Sciatic nerve (tissue), 2 donors: ENCODE measurements around the gene DOK6. TPM values are rescaled to one million over a fixed set of nuclear protein-coding genes. Genes with fewer than 3 reads are reported as not detected.

Experiments
- ATAC-seq: fragments of 200-7000 bp; cut with Tn5 transposase; one replicate; pipeline ENCODE4 v1.9.1; 2020; ENCODE audit warnings: mild to moderate bottlenecking, moderate library complexity
- DNase-seq: peaks from one replicate; pipeline ENCODE4 v3.0.0-alpha.2; 2020; ENCODE audit warnings: low spot score
- intact Hi-C: fragments of 100-400 bp; cut with DNase I; formaldehyde crosslinking; loops from one replicate; pipeline ENCODE4 v1.14.2; 2022
- total RNA-seq: library from RNA; stranded (reverse); fragmentation: NEBNext Ultra II Directional; extraction: Animal tissue kit (Norgen Biotek cat#: 25700); gene quantifications from one replicate; pipeline ENCODE4 v1.2.1, GENCODE V29; 2021
- donor health status: DM: no; HTN: no; CAD: no.
- donor health status: DM: no; HTN: no; CAD: no.

Gene DOK6
- total RNA-seq, 1 donor from 2014 or later = 14.1 TPM

- DNase-seq (no peak), ATAC-seq (no peak)
- intact Hi-C loops = no loop called here
Observed at GRCh38 chr18:69717586-69717985, 316.9 kb downstream of the DOK6 start.

GRCh38 chr18:69718912-69719547 lies 318.3 kb downstream of the DOK6 start:
- DNase-seq (no peak), ATAC-seq (no peak)
- intact Hi-C loops = no loop called here

GRCh38 chr18:69720422-69720821 lies 319.7 kb downstream of the DOK6 start:
- intact Hi-C loops = no loop called here
- ATAC-seq (no peak), DNase-seq (no peak)

- DNase-seq (no peak), ATAC-seq (no peak)
- intact Hi-C loops = no loop called here
Observed at GRCh38 chr18:69723434-69723833, 322.7 kb downstream of the DOK6 start.

DNA sequence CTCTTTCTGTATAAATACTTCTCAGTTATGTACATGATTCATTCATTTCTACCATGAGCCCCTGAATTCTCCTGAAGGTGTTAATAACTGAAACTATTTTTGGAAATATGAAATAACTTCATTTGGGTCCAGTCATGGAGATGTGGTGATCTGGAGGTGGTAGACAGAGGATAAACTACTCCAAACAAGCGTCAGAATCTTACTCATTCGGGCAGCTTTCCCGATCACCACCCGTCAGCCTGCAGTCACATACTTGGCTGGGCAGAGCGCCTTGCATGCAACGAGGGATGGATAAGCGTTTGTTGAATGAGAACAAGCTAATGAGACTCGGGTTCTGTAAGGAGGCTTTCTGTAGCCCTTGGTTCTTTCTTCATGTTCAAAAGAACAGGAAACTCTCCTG lies 324.3 kb downstream of the DOK6 start:
- ATAC-seq (no peak), DNase-seq (no peak)
- intact Hi-C loops = no loop called here

GRCh38 chr18:69725855-69726508 lies 325.3 kb downstream of the DOK6 start:
- no peak for ATAC-seq
- no peak for DNase-seq
- intact Hi-C loops = no loop called here

DNA sequence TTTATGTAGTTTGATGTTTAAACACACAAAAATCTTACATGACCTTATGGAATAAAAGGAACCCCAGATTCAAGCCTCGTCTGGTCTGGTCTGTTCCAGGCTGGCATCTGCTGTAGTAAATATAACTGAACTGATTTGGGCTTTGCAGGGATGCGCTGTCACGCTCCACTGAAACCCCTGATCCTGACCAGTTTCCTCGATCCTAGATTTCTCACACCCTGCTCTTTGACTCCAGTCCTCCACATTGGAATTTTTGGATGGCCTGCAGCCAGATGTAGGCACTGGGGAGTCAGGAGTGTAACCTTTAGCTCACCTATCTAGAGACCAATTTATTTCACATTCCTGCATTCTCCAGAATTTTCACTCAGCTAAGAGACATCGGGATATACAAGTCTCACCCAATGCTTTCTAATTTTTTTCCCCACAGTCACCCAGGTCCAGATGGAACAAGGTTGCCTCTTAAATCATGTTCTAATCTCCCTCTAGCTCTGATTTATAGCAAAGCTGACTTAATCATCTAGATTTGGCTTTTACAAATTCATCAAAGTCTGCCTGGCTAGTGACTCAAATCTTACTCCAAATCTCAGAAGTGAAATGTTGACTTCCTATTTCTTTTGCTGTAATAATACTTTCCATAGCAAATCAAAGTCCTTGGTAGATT lies 327.4 kb downstream of the DOK6 start:
- ATAC-seq (no peak), DNase-seq (no peak)
- intact Hi-C loops = no loop called here

GRCh38 chr18:69730664-69731063 lies 330.0 kb downstream of the DOK6 start:
- intact Hi-C loops = no loop called here
- DNase-seq (no peak), ATAC-seq (no peak)

DNA sequence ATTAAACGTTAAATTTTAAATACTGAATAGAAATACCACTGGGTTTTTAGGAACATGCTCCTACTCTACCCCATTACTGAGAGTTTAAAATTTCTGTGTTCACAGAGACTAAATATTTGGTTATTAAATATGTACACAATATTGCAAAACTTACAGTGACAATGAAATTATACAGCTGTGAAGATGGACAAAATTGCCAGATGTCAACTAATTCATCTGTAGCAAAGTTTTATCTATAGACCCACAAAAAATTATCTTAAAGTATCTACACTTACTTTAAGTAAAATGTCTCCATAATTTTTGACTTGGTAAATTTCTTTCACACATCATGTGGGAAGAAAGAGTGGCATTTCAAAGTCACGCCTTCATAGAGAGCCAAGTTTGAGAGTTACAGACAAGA lies 333.8 kb downstream of the DOK6 start:
- DNase-seq = no peak
- no peak for ATAC-seq
- intact Hi-C loops = no loop called here

DNA sequence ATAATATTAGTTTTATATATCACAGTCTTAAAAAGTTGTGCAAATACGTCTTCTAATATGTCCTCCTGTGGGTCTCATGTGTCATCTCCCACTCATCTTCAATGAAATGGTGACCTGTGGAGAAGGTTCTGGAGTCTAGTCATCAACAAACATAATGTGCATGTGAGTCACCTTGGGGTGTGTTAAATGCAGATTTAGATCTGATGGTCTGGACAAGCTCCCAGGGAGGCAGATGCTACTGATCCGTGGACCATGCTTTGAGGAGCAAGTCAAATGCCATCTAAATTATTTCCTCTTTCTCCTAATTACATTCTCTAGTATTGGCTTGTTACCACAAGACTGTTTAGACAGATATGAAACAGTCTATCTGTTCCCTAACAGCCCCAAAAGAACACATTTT lies 336.0 kb downstream of the DOK6 start:
- DNase-seq = no peak
- no peak for ATAC-seq
- intact Hi-C loops = no loop called here

- no peak for DNase-seq
- intact Hi-C loops = no loop called here
- no peak for ATAC-seq
Observed at GRCh38 chr18:69737851-69738250, 337.2 kb downstream of the DOK6 start.

DNA sequence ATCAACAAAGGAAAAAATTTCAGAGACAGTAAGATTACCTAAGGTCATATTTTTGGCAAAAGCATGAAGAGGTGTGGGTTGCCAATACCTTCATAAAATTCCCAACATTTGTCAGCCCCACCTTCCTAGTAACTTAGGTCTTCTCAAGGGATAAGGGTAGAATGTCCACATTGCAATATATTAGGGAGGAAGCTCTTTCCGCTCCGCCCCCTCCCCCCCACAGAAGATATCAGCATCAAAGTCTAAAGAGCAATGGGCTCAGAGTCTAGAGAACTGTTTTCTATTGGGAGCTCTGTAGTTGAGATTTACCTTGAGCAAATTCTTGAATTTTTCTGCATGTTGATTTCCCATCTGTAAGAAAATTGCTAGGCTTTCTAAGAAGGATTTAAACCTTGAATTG lies 346.7 kb downstream of the DOK6 start:
- no peak for DNase-seq
- intact Hi-C loops = no loop called here
- no peak for ATAC-seq

DNA sequence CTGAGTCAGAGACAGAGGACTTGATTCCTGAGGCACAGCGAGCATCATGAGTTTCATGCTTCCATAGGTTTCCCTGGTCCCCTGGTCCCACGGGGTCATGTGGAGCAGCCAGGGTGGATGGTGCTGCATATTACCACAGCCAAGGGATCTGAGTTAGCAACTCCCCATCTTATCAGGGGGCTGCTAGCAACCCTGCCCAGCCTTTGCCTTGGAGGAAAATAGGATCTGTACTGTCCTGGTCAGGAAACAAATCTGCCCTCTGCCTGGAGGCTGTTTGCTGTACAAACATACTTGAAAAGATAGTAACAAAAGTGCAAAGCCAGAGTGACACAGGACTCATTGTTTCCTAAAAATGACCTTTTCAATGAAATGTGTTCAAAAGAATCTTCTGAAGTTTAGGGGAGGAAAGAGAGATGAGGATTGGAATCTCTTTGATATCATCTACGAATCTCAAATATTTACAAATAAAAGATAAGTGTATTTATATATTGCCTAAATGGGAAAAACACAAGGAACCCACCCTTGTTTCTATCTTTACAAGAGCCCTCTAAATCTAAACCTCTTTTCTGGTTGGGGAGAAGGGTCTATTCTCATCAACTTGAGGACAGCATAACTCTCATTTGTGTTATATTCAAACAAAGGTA lies 352.2 kb downstream of the DOK6 start:
- ATAC-seq = no peak
- intact Hi-C loops = no loop called here
- no peak for DNase-seq

DNA sequence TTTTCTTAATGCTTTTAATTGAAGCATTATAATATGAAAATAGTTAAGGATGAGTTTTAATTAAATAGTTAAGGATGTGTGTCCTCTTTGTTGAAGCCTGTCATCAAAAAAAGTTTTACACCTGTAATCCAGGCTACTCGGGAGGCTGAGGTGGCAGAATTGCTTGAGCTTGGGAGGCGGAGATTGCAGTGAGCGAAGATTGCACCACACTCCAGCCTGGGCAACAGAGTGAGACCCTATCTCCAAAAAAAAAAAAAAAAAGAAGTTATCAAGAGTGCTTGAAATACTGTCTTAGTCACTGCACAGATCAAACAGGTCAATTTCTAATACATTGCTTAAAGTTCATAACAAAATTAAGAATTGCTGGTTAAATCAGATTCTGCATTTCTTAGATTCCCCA lies 353.4 kb downstream of the DOK6 start:
- ATAC-seq = no peak
- intact Hi-C loops = no loop called here
- DNase-seq = no peak

GRCh38 chr18:69755041-69755440 lies 354.4 kb downstream of the DOK6 start:
- no peak for ATAC-seq
- DNase-seq = no peak
- intact Hi-C loops = no loop called here

DNA sequence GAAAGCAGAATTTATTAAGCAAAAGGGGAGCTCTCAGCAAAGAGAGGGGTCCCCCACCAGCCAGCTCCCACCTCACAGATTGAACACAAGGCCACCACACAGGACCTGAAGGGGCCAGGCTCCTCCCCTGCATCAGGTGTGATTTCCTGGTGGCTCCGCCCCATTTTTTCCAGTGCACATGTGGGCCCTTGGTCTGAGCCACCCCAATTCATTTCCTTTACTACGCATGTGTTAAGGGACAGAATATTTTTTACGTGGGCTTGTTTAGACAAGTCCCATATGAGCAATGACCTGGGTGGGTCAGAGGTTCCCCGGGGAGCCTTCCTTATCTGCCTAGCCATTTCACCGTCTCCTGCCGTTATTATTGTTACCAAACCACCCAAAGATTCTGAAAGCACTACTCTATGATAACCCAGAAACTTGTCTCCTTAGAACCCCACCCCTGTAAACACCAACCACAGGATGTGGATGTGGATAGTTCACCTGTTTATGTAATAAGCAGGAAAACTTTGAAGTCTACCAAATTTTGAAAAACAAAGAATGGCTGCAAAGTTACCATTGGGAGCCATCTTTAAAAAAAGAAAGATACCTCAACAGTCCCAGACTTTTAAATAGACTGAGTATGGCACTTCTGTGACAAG lies 355.3 kb downstream of the DOK6 start:
- ATAC-seq = no peak
- no peak for DNase-seq
- intact Hi-C loops = no loop called here

DNA sequence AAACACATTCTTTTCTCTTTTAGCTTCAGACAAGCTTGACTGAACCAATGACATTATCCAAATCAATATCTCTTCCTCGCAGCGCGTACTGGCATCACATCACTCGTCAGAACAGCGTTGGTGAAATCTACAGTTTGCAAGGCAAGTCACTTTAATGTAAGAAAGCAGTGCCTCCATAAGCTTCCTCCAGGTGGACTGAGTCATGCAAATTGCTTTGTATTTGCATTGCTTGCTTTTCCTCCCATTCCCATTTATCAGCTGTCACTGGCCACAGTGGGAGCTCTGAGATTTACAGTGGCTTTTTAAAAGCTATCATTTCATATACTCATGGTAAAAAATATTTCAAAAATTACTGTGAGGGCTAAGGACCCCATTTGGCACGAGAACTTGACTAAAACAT lies 357.0 kb downstream of the DOK6 start:
- intact Hi-C loops = no loop called here
- DNase-seq (no peak), ATAC-seq (no peak)

DNA sequence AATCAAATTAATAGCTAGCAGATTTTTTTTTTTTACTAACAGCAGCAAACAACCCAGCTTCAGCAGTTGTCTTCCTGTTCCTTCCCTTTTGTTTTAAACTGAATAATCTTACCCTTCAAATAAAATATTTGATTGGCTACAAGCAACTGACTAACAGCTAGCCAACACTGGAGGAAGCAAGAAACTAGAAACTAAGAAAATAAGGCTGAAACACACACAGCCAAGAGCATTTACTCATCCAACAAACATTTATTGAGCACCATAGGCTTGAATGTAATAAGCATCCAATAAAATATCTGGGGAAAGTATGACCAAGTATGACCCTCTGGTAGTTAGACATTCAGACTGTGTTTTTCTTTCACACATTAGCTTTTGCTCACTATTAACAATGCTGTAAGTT lies 357.8 kb downstream of the DOK6 start:
- no peak for ATAC-seq
- intact Hi-C loops = no loop called here

GRCh38 chr18:69759046-69759445 lies 358.4 kb downstream of the DOK6 start:
- intact Hi-C loops = no loop called here
- DNase-seq (no peak), ATAC-seq (no peak)

More for the DNA sequence above, 357.8 kb downstream of the DOK6 start:
- DNase-seq = no peak

DNA sequence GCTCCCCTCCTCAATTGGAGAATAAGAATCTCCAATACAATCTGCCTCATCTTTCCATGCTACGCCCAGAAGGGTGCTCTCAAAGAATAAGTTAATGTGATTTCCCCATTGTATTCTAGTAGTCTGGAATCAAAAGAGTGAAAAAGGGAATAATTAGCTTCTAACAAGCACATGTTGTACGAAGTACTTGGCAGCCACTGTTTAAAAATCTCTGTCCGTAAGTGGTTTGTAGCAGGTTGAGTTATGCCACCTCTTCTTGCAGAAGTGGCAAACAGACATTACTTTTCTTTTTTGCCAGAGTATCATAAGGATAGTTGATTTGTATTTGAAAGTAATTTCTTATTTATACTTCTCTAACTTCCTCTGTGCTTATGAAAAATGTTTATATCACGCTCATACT lies 362.3 kb downstream of the DOK6 start:
- ATAC-seq (no peak), DNase-seq (no peak)
- intact Hi-C loops = no loop called here
